Caco-2 (cell line): ENCODE measurements around the gene LDLRAD4. TPM values are rescaled to one million over a fixed set of nuclear protein-coding genes. Genes with fewer than 3 reads are reported as not detected.

Source experiments
- BruUV-seq: library from RNA; stranded (reverse); fragments of 400-500 nt; replicated peaks from 2 replicates; lab custom pipeline; 2021; lab: Mats Ljungman, UMichigan
- CTCF ChIA-PET: fragments of 300-600 bp; sonication (Branson Sonifier 250); formaldehyde crosslinking; loops from one replicate; lab custom pipeline; 2022; ENCODE audit warnings: antibody characterized with exemption; lab: Charles Lee
- POLR2A ChIA-PET: fragments of 300-600 bp; sonication (Branson Sonifier 250); formaldehyde crosslinking; loops from one replicate; lab custom pipeline; 2022; ENCODE audit warnings: antibody characterized with exemption; lab: Charles Lee
- DNase-seq, 2 experiments: peaks; one replicate each; pipeline versions ENCODE4 v3.0.0 to v3.0.0-alpha.2; 2020 to 2022
- H3K27me3 ChIP-seq: replicated peaks from 2 replicates; pipeline ENCODE4 v1.6.0; 2011; ENCODE audit warnings: low read length; ENCODE audit not compliant: control insufficient read depth, insufficient read depth
- H3K36me3 ChIP-seq: 2 replicates; pipeline ENCODE4 v1.5.1; 2011; ENCODE audit warnings: low read length; ENCODE audit not compliant: control insufficient read depth, insufficient read depth
- H3K4me1 ChIP-seq: fragments of 250-450 bp; sonication (Bioruptor Pico); 2 replicates; pipeline ENCODE4 v1.5.1; 2020; ENCODE audit warnings: mild to moderate bottlenecking
- H3K4me3 ChIP-seq: 2 replicates; pipeline ENCODE4 v1.5.1; 2011; ENCODE audit warnings: low read depth, mild to moderate bottlenecking, control low read depth, low read length
- H3K9me3 ChIP-seq: fragments of 250-450 bp; sonication (Bioruptor Pico); 2 replicates; pipeline ENCODE4 v1.5.1; 2020; ENCODE audit warnings: mild to moderate bottlenecking, moderate library complexity
- H3K27ac Mint-ChIP-seq: one replicate; pipeline ENCODE4 v1.8.0; 2022; ENCODE audit warnings: mixed read lengths; ENCODE audit not compliant: unreplicated experiment
- H3K27me3 Mint-ChIP-seq: one replicate; pipeline ENCODE4 v1.8.0; 2022; ENCODE audit warnings: mixed read lengths; ENCODE audit not compliant: insufficient read depth, unreplicated experiment
- H3K36me3 Mint-ChIP-seq: one replicate; pipeline ENCODE4 v1.8.0; 2022; ENCODE audit warnings: mild to moderate bottlenecking, mixed read lengths; ENCODE audit not compliant: insufficient read depth, unreplicated experiment
- H3K4me1 Mint-ChIP-seq: one replicate; pipeline ENCODE4 v1.8.0; 2022; ENCODE audit warnings: low read depth, mixed read lengths; ENCODE audit not compliant: unreplicated experiment
- H3K4me3 Mint-ChIP-seq: one replicate; pipeline ENCODE4 v1.8.0; 2022; ENCODE audit warnings: mild to moderate bottlenecking, moderate library complexity, mixed read lengths; ENCODE audit not compliant: unreplicated experiment
- H3K9me3 Mint-ChIP-seq: one replicate; pipeline ENCODE4 v1.8.0; 2022; ENCODE audit warnings: mixed read lengths; ENCODE audit not compliant: unreplicated experiment
- CTCF ChIP-seq, 2 experiments: fragments of 200-600 bp in 1 of 2; IDR thresholded peaks; 1 replicate in 1 of 2; 2 replicates in 1 of 2; pipeline versions ENCODE4 v1.5.1 to v1.8.0; 2011 to 2022; ENCODE audit warnings: antibody characterized with exemption in 1 of 2, control low read depth in 1 of 2, inconsistent platforms in 1 of 2, low read depth in 1 of 2, low read length in 1 of 2, mild to moderate bottlenecking in 1 of 2, moderate library complexity in 1 of 2; ENCODE audit not compliant: insufficient read depth in 1 of 2, severe bottlenecking in 1 of 2, unreplicated experiment in 1 of 2
- intact Hi-C: fragments of 100-400 bp; cut with micrococcal nuclease; formaldehyde crosslinking; loops from one replicate; pipeline ENCODE4 v1.10.0; 2022; ENCODE audit not compliant: unreplicated experiment
- total RNA-seq: library from RNA; stranded (reverse); gene quantifications from 2 replicates; pipeline ENCODE4 v1.2.3, GENCODE V29; 2022

Gene LDLRAD4
- total RNA-seq, 1 experiment from 2014 or later: 1.2 TPM

- ChIA-PET POLR2A (no interaction called here), CTCF (interaction anchor here (1.0 kb wide), 1 partner anchor 28 kb away, joined by 4 read pairs; no protein-coding TSS in a partner anchor)
- no peak overlapping the region for H3K4me3 Mint-ChIP-seq
- peaks cover 4% of the 10 kb centered on the region for H3K27me3 Mint-ChIP-seq
- H3K27ac Mint-ChIP-seq: no peak overlapping the region
- Histone ChIP-seq H3K27me3 (no peaks in the 10 kb centered on the region), H3K9me3 (no peaks in the 10 kb centered on the region), H3K36me3 (no peaks in the 10 kb centered on the region), H3K4me3 (no peak overlapping the region), H3K4me1 (no peaks in the 10 kb centered on the region)
- H3K9me3 Mint-ChIP-seq: no peaks in the 10 kb centered on the region
- intact Hi-C loops: no loop called here
- H3K4me1 Mint-ChIP-seq: no peaks in the 10 kb centered on the region
- H3K36me3 Mint-ChIP-seq: no peaks in the 10 kb centered on the region
- no peak for DNase-seq
- no peak for TF ChIP-seq CTCF (IDR thresholded peaks at IDR 0.05; ENCODE audit: insufficient read depth in 1 of 2, low read depth in 1 of 2, low read length in 1 of 2, severe bottlenecking in 1 of 2, unreplicated experiment in 1 of 2)
- no TSS peak for BruUV-seq
Measured at GRCh38 chr18:13187498-13187897, 31.1 kb upstream of the LDLRAD4 start.

GRCh38 chr18:13191031-13191430 lies 27.5 kb upstream of the LDLRAD4 start:
- Mint-ChIP-seq H3K4me3 (no peak overlapping the region), H3K27ac (no peak overlapping the region), H3K36me3 (no peaks in the 10 kb centered on the region), H3K27me3 (peaks cover 7% of the 10 kb centered on the region), H3K4me1 (no peaks in the 10 kb centered on the region), H3K9me3 (no peaks in the 10 kb centered on the region)
- DNase-seq: no peak
- no TSS peak for BruUV-seq
- no peak for TF ChIP-seq CTCF (IDR thresholded peaks at IDR 0.05; ENCODE audit: insufficient read depth in 1 of 2, low read depth in 1 of 2, low read length in 1 of 2, severe bottlenecking in 1 of 2, unreplicated experiment in 1 of 2)
- Histone ChIP-seq H3K36me3 (no peaks in the 10 kb centered on the region), H3K4me1 (no peaks in the 10 kb centered on the region), H3K27me3 (no peaks in the 10 kb centered on the region), H3K4me3 (no peak overlapping the region), H3K9me3 (no peaks in the 10 kb centered on the region)
- intact Hi-C loops: no loop called here
- CTCF ChIA-PET: no interaction called here
- POLR2A ChIA-PET: no interaction called here

- Histone ChIP-seq H3K4me1 (no peaks in the 10 kb centered on the region), H3K36me3 (no peaks in the 10 kb centered on the region), H3K9me3 (no peaks in the 10 kb centered on the region), H3K27me3 (no peaks in the 10 kb centered on the region), H3K4me3 (no peak overlapping the region)
- Mint-ChIP-seq H3K27me3 (peaks cover 7% of the 10 kb centered on the region), H3K36me3 (no peaks in the 10 kb centered on the region), H3K9me3 (no peaks in the 10 kb centered on the region), H3K27ac (no peak overlapping the region), H3K4me3 (no peak overlapping the region), H3K4me1 (no peaks in the 10 kb centered on the region)
- POLR2A ChIA-PET: no interaction called here
- BruUV-seq: no TSS peak
- intact Hi-C loops: no loop called here
- DNase-seq: no peak
- CTCF ChIA-PET: no interaction called here
- no peak for TF ChIP-seq CTCF (IDR thresholded peaks at IDR 0.05; ENCODE audit: insufficient read depth in 1 of 2, low read depth in 1 of 2, low read length in 1 of 2, severe bottlenecking in 1 of 2, unreplicated experiment in 1 of 2)
Measured at GRCh38 chr18:13191779-13192178, 26.8 kb upstream of the LDLRAD4 start.
